Kidney (tissue), 14 donors: ENCODE measurements around the gene DNAL1. TPM values are rescaled to one million over a fixed set of nuclear protein-coding genes. Genes with fewer than 3 reads are reported as not detected.

Source experiments
- DNase-seq, 5 donors: peaks; one replicate each; pipeline ENCODE4 v3.0.0-alpha.2; 2013 to 2020
- FAIRE-seq: peaks from 2 replicates; lab custom pipeline; 2012; peaks lifted over from hg19 to GRCh38; lab: Jason Lieb, UNC
- H3K27ac ChIP-seq, 2 donors: one replicate each; pipeline ENCODE4 v1.7.0; 2013; ENCODE audit warnings: low read depth in 2 of 2, low read length in 2 of 2, inconsistent platforms in 1 of 2
- H3K27me3 ChIP-seq: one replicate; pipeline ENCODE4 v1.7.1; 2013; ENCODE audit warnings: low read length, inconsistent platforms; ENCODE audit not compliant: control insufficient read depth, insufficient read depth
- H3K36me3 ChIP-seq, 3 donors: one replicate each; pipeline versions ENCODE4 v1.7.0 to v1.7.1; 2013; ENCODE audit warnings: low read length in 3 of 3, control low read depth in 1 of 3, inconsistent platforms in 1 of 3; ENCODE audit not compliant: insufficient read depth in 3 of 3, control insufficient read depth in 2 of 3
- H3K4me1 ChIP-seq, 3 donors: one replicate each; pipeline versions ENCODE4 v1.7.0 to v1.7.1; 2013; ENCODE audit warnings: low read length in 3 of 3, inconsistent platforms in 1 of 3, low read depth in 1 of 3; ENCODE audit not compliant: control insufficient read depth in 2 of 3, insufficient read depth in 2 of 3
- H3K4me3 ChIP-seq, 3 donors: one replicate each; pipeline versions ENCODE4 v1.7.0 to v1.8.1; 2013; ENCODE audit warnings: low read length in 3 of 3, control low read depth in 1 of 3, inconsistent platforms in 1 of 3
- H3K9ac ChIP-seq, 3 donors: one replicate each; pipeline versions ENCODE4 v1.7.0 to v1.7.1; 2013; ENCODE audit warnings: low read length in 3 of 3, control low read depth in 1 of 3, inconsistent platforms in 1 of 3
- H3K9me3 ChIP-seq, 3 donors: one replicate each; pipeline versions ENCODE4 v1.7.0 to v1.7.1; 2013; ENCODE audit warnings: low read length in 3 of 3, control low read depth in 1 of 3, inconsistent platforms in 1 of 3; ENCODE audit not compliant: control insufficient read depth in 2 of 3, insufficient read depth in 1 of 3
- CTCF ChIP-seq: IDR thresholded peaks from 3 replicates; pipeline ENCODE4 v1.5.1; 2012; ENCODE audit warnings: mild to moderate bottlenecking, moderate library complexity, borderline replicate concordance; ENCODE audit not compliant: insufficient read depth; ENCODE audit errors: extremely low read depth
- intact Hi-C: fragments of 100-400 bp; cut with DNase I; formaldehyde crosslinking; loops from one replicate; pipeline ENCODE4 v1.11.1; 2022
- polyA plus RNA-seq: library from polyadenylated mRNA; stranded (reverse); fragments of 350-450 nt; fragmentation: Illumina TruSeq; extraction: RNeasy Lipid Tissue Mini Kit (QIAGEN cat#74804); gene quantifications from one replicate; pipeline ENCODE4 v1.2.3, GENCODE V29; 2014; ENCODE audit warnings: low read depth, low replicate concordance; ENCODE audit not compliant: insufficient read depth
- total RNA-seq: library from RNA; stranded (reverse); fragmentation: NEBNext Ultra II Directional; extraction: Animal tissue kit (Norgen Biotek cat#: 25700); gene quantifications from one replicate; pipeline ENCODE4 v1.2.1, GENCODE V29; 2021
- donor health status: control.
- donor health status: control.
- donor health status: control.
- donor health status: control.
- donor health status: control.
- donor health status: DM: yes; HTN: yes; CAD: no.
- donor health status: Normal renal cell carcinoma (clear cell type).

DNAL1 gene
- total and polyA plus RNA-seq, 2 donors from 2014 or later: 9.3 to 32.3 TPM

GRCh38 chr14:73606271-73606670 lies 38.5 kb upstream of the DNAL1 start:
- Histone ChIP-seq H3K4me1 (no peaks in the 10 kb centered on the region), H3K9me3 (no peaks in the 10 kb centered on the region), H3K27ac (no peak overlapping the region), H3K4me3 (no peak overlapping the region), H3K27me3 (no peaks in the 10 kb centered on the region), H3K9ac (no peak overlapping the region), H3K36me3 (no peaks in the 10 kb centered on the region)
- TF ChIP-seq CTCF: no peak
- intact Hi-C loops: no loop called here
- FAIRE-seq (no peak), DNase-seq (no peak)

GRCh38 chr14:73607241-73607640 lies 37.5 kb upstream of the DNAL1 start:
- H3K9me3 ChIP-seq: no peaks in the 10 kb centered on the region
- intact Hi-C loops: no loop called here
- no peak overlapping the region for H3K9ac ChIP-seq
- DNase-seq (no peak), FAIRE-seq (no peak)
- no peak overlapping the region for H3K27ac ChIP-seq
- H3K27me3 ChIP-seq: no peaks in the 10 kb centered on the region
- no peaks in the 10 kb centered on the region for H3K36me3 ChIP-seq
- no peak overlapping the region for H3K4me3 ChIP-seq
- TF ChIP-seq CTCF: no peak
- no peaks in the 10 kb centered on the region for H3K4me1 ChIP-seq

- peak in 2 of 5 donors; percentile 14 to 39 for DNase-seq
- Histone ChIP-seq H3K4me1 (peaks cover 0 to 4% (median under 1%) of the 10 kb centered on the region in 3 donors), H3K9me3 (no peaks in the 10 kb centered on the region), H3K4me3 (peak overlapping the region in 2 of 3 donors; percentile 21 to 71), H3K36me3 (no peaks in the 10 kb centered on the region), H3K27ac (peak overlapping the region in 1 of 2 donors; percentile 87), H3K27me3 (no peaks in the 10 kb centered on the region), H3K9ac (no peak overlapping the region)
- no peak for TF ChIP-seq CTCF
- no peak for FAIRE-seq
- intact Hi-C loops: no loop called here
Measured at GRCh38 chr14:73610687-73611086, 34.1 kb upstream of the DNAL1 start.

- intact Hi-C loops: no loop called here
- Histone ChIP-seq H3K9me3 (no peaks in the 10 kb centered on the region), H3K4me1 (peaks cover 0 to 4% (median 2%) of the 10 kb centered on the region in 3 donors), H3K27ac (peak within 1 kb of the TSS; percentile 86 to 87), H3K9ac (peak within 1 kb of the TSS; percentile 7 to 75 (median 23)), H3K36me3 (no peaks in the 10 kb centered on the region), H3K4me3 (peak within 1 kb of the TSS; percentile 21 to 72 (median 71)), H3K27me3 (no peaks in the 10 kb centered on the region)
- no peak for FAIRE-seq
- TF ChIP-seq CTCF: no peak
- peak; percentile 81 to 92 (median 86) for DNase-seq
Measured at GRCh38 chr14:73612339-73613045, 32.3 kb upstream of the DNAL1 start, which contains the start of gene ACOT6. Gene ACOT6, plus strand, starts transcription at chr14:73612517. Its CDS starts 55 bp downstream, at chr14:73612572.
